Urinary bladder (tissue), 4 donors: ENCODE data around the gene IPCEF1. TPM values are rescaled to one million over a fixed set of nuclear protein-coding genes. Genes with fewer than 3 reads are reported as not detected.
A peak's percentile ranks its signal among the peaks of the same experiment; 100 is the strongest.
"Not testable (repeated sequence)": the region's sequence is repeated elsewhere in the genome, so short reads cannot be mapped to it uniquely, and the experiment has no call there.

Experiments
- DNase-seq: peaks from one replicate; pipeline ENCODE4 v3.0.0-alpha.2; 2015; ENCODE audit errors: extremely low spot score
- H3K27ac ChIP-seq: one replicate; pipeline ENCODE4 v1.5.1; 2013; ENCODE audit warnings: low read depth, mild to moderate bottlenecking, moderate library complexity
- H3K36me3 ChIP-seq: one replicate; pipeline ENCODE4 v1.6.1; 2013; ENCODE audit warnings: mild to moderate bottlenecking, moderate library complexity; ENCODE audit not compliant: insufficient read depth
- H3K4me1 ChIP-seq: one replicate; pipeline ENCODE4 v1.6.1; 2013; ENCODE audit warnings: mild to moderate bottlenecking, moderate library complexity; ENCODE audit not compliant: insufficient read depth
- H3K4me3 ChIP-seq: one replicate; pipeline ENCODE4 v1.5.1; 2013; ENCODE audit warnings: low read depth, low read length
- WGBS: extraction: QIAGEN DNeasy Blood & Tissue Kit; methylation state at CpG from one replicate; pipeline ENCODE4 v1.1.7; 2013; 5-methylcytosine and 5-hydroxymethylcytosine counted together
- polyA plus RNA-seq: library from polyadenylated mRNA; stranded (reverse); fragments of 200-250 nt; gene quantifications from one replicate; pipeline ENCODE4 v1.2.3, GENCODE V29; 2013
- total RNA-seq: library from RNA; depleted of rRNA; stranded (reverse); fragments of >200 nt; gene quantifications from one replicate; pipeline ENCODE4 v1.2.3, GENCODE V29; 2014
- donor health status: healthy with polysubstance abuse.
- donor health status: healthy.

IPCEF1 gene
- total and polyA plus RNA-seq, 2 donors = 1.1 to 3.0 TPM

DNA sequence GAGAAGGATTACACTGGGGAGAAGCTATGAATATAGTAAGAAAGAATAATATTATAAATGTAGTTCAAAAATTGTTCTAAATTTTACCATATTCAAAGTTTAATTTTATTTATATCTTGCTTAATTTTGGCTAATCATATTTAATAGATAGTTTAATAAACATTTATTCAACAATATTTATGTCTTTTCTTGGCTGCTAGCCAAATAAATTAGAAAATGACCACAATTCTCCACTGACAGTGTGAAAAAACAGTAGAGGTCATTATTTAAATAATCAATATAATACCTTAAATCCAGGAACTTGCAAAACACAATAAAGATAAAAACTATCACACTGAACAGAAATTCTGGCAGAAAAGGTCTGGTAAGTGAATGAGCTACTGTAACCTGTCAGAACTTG, 145.9 kb downstream of the IPCEF1 start:
- no peaks in the 10 kb centered on the region for H3K4me1 ChIP-seq
- H3K4me3 ChIP-seq = no peak overlapping the region
- DNase-seq = no peak
- H3K36me3 ChIP-seq = no peaks in the 10 kb centered on the region
- H3K27ac ChIP-seq = no peak overlapping the region

DNA sequence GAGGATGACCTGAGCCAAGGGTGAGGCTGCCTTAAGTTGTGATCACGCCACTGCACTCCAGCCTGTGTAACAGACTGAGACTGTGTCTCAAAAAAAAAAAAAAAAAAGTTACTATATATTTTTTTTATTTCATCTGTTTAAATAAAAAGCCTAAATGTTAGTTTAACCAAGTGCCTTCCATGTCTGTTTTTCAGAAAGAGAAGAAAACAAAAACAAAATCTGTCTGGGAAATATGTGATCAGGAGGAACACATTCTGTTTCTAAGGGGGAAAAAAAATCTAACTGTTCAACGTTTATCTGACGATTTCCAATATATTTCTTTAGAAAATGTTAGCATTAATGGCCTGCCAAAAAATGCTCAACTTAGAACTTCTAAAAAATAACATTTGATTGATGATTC, 147.0 kb downstream of the IPCEF1 start:
- 61% methylated on average over 3 of the region's 3 CpGs for WGBS
- no peaks in the 10 kb centered on the region for H3K36me3 ChIP-seq
- H3K27ac ChIP-seq = no peak overlapping the region
- no peaks in the 10 kb centered on the region for H3K4me1 ChIP-seq
- no peak for DNase-seq
- no peak overlapping the region for H3K4me3 ChIP-seq

DNA sequence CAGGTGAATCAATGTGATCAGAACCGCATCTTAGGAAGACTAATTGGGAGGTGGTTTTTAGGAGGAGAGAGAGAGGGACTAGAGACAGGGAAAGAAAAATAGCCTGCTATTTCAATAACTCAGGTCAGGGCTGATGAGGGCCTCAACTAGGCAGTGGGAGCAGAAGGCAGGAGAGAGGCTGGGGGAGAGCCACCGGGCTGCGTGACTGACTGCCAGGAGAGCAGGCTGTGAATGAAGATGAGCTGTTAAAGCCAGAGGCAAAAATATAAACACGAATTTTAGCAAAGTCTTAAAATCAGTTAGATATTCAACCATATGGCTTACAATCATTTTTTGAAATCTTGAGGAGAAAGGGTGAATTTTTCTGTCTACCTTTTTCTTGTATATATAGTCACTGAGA, 149.6 kb downstream of the IPCEF1 start:
- no peak overlapping the region for H3K4me3 ChIP-seq
- no peaks in the 10 kb centered on the region for H3K4me1 ChIP-seq
- no peaks in the 10 kb centered on the region for H3K36me3 ChIP-seq
- WGBS = 64% methylated on average over 4 of the region's 4 CpGs
- no peak for DNase-seq
- H3K27ac ChIP-seq = no peak overlapping the region

DNA sequence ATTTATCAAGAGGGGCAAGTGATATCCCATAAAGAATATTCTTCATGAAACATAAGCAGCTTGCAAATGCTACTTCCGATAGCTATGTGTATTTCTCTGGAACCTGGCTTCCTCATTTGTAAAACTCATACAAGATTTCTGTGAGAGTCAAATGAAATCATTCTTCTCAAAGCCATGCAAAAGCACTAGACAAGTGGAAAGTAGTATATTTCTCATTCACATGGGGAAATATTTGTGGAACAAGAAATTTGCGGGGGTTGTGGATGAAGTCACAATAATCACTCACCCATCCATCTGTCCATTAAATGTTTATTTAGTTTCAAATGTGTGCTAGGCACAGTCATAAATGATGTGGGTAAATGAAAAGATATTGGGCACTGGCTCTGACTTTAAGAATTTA, 150.5 kb downstream of the IPCEF1 start:
- Histone ChIP-seq H3K4me1 (no peaks in the 10 kb centered on the region), H3K4me3 (no peak overlapping the region), H3K36me3 (no peaks in the 10 kb centered on the region), H3K27ac (no peak overlapping the region)
- 92% methylated on average over 2 of the region's 2 CpGs for WGBS
- DNase-seq = no peak

DNA sequence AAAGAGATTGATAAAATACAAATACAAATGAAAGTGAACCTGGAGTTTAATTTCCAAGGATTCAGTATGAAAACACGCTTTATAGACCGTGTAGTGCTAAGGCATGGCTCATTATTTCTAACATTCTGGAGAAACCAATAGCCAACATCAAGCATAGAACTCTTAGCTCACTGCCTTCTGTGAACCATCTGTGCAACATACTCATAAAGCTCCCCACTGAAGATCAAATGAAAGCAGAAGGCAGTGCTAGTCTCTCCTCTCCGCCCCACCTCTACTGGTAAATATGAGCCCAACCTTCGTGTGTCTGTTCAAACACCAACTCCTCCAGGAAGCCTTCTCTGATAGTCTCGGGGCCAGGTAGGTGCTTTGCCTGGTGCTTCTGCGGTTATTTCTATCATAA, 153.6 kb downstream of the IPCEF1 start:
- Histone ChIP-seq H3K36me3 (no peaks in the 10 kb centered on the region), H3K4me3 (no peak overlapping the region), H3K27ac (no peak overlapping the region), H3K4me1 (no peaks in the 10 kb centered on the region)
- DNase-seq = no peak
- WGBS = 93% methylated on average over 6 of the region's 6 CpGs

DNA sequence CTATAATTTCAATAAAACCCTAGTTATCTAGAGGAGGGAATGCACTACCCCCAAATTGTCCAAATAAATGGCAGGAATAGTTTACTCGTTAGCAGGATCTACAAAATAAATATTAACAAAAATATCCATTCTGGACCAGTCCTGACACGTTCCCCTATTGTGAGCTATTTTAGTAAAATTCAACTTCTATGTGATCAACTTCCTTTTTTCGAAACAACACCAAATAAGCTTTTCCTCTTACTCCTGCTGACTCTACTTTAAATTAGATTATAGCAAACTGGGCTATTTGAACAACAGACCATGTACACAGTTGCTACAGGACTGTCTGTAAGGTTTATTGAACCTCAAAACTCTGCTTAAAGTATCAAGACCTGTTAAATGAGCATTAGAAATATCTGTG, 154.3 kb downstream of the IPCEF1 start:
- Histone ChIP-seq H3K27ac (no peak overlapping the region), H3K36me3 (no peaks in the 10 kb centered on the region), H3K4me1 (no peaks in the 10 kb centered on the region), H3K4me3 (no peak overlapping the region)
- WGBS = 81% methylated on average over 3 of the region's 3 CpGs
- no peak for DNase-seq

DNA sequence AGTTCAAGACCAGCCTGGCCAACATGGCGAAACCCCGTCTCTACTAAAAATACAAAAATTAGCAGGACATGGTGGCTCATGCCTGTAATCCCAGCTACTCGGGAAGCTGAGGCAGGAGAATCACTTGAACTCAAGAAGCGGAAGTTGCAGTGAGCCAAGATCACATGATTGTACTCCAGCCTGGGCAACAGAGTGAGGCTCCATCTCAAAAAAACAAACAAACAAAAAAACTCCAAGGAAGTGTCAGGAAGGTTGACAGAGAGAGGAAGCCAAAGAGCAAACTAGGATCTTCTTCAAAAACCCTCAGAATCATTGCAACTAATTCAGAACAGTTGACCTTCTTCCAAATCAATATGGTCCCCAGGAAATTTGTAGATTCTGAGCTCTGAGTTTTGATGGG, 154.9 kb downstream of the IPCEF1 start:
- not testable (repeated sequence) for DNase-seq, H3K4me1 ChIP-seq, H3K27ac ChIP-seq, H3K4me3 ChIP-seq, H3K36me3 ChIP-seq
- 93% methylated on average over 4 of the region's 4 CpGs for WGBS

DNA sequence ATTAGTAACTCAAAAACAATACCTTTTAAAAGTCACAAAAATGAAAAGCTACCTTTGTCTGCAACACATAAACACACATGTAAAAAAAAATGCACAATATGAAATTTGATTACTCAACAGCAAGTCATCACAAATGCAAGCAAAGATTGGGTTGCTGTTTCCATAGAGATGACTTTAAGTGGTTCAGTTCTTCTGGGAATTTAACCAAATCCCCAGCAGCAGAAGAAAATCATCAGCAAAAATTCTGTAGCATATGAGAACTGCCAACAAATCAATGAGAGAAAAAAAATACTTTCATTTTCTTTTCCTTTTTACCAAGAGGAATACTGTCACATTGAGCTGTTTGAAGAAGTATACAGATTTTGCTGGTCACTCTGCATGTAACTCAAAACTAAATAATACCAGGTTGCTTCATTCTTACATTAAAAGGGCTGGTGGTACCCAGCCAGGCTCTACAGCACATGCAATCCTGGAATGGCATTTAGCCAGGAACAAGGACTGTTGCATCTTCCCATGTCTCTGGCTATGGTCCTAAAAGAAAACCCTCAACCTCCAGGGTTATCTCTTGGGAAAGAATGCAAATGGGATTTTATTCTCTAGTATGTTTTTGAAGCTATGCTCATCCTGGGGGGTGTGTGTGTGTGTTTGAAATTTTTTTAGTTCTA, 159.3 kb downstream of the IPCEF1 start:
- Histone ChIP-seq H3K4me3 (no peak overlapping the region), H3K36me3 (no peaks in the 10 kb centered on the region), H3K4me1 (no peaks in the 10 kb centered on the region), H3K27ac (no peak overlapping the region)
- peak; percentile 28 for DNase-seq

DNA sequence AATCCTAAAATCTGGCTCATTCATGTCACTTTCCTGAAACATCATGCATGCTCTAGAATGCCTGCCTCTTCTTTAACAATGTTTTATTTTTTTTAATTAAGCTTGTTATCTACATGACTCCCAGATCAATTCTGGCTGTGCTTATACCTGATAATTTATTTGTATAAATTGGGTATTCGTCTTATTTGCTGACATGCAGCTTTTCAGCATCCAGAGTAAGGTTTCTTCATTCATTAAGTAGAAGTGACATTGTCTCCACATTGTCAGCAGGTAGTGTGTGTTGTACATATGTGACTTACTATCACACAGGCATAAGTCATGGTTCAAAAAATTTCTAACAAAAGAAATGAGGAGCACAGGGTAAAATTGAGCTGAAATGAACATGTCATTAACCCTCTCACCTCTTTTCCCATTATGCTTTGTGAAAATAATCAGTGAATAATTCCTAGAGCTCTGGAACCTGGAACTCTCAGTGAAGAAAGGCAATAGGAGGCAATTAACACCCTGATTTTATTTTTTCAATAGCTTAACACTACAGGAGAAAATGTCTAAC, 160.2 kb downstream of the IPCEF1 start:
- no peaks in the 10 kb centered on the region for H3K36me3 ChIP-seq

DNA sequence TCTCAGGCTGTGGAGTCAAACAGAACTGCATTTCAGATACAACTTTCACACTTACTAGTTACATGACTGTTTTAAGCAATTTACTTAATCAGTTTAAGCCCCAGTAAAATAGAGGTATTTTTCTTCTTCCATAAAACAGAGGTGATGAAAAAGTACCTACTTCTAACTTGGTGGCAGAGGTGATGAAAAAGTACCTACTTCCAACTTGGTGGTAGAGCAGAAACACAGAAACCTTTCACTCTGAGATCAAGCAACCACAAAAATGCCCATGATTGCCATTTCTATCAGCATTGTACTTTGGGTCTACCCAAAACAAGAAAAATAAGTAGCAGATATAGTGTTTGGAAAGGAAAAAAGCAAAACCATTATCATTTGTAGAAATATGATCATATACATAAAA, 168.9 kb downstream of the IPCEF1 start:
- no peak overlapping the region for H3K27ac ChIP-seq
- no peaks in the 10 kb centered on the region for H3K4me1 ChIP-seq
- no peak overlapping the region for H3K4me3 ChIP-seq
- no peaks in the 10 kb centered on the region for H3K36me3 ChIP-seq
- no peak for DNase-seq

More for the DNA sequence above, 160.2 kb downstream of the IPCEF1 start:
- DNase-seq = no peak
- 76% methylated on average over 1 of the region's 1 CpG for WGBS
- Histone ChIP-seq H3K27ac (no peak overlapping the region), H3K4me1 (no peaks in the 10 kb centered on the region), H3K4me3 (no peak overlapping the region)

DNA sequence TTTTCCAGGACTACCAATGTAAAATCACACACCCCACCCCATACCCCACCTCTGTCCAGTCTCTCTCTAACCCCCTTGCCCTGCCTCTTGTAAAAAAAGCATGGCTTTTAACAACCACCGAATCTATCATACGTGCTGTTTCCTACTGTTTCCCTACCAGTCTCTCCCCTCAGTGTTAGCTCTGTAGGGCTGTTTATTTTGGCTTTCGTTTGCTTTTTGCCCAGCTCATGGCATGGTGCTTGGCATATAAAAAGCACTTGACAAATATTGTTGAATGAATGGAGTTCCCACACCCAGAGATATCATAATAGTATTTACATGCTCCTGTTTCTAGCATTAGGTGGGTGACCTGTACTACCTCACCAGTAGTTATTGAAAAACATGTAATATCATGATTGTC, 169.4 kb downstream of the IPCEF1 start:
- no peak for DNase-seq
- no peaks in the 10 kb centered on the region for H3K36me3 ChIP-seq
- WGBS = 82% methylated on average over 3 of the region's 3 CpGs
- no peak overlapping the region for H3K27ac ChIP-seq
- no peaks in the 10 kb centered on the region for H3K4me1 ChIP-seq
- H3K4me3 ChIP-seq = no peak overlapping the region

DNA sequence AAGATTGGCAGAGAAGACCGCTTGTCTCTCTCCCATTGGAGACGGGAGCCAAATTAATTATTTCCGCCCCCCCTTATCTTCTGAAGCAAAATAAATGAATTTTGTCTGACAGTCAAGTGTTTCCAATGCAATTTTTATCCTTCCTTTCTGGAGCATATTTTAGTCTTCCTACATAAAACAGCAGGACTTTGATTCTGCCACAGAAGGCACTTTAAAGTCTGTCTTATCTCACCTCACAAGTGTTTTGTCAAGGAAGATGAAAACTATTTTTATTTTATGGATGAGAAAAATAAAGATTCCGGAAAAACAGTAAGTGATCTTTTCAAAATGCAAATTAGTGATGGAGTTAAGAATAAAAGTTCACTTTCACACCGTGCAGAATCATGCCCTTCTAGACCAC, 177.2 kb downstream of the IPCEF1 start:
- Histone ChIP-seq H3K4me3 (no peak overlapping the region), H3K36me3 (no peaks in the 10 kb centered on the region), H3K27ac (no peak overlapping the region), H3K4me1 (no peaks in the 10 kb centered on the region)
- no peak for DNase-seq
- WGBS = 63% methylated on average over 5 of the region's 5 CpGs

DNA sequence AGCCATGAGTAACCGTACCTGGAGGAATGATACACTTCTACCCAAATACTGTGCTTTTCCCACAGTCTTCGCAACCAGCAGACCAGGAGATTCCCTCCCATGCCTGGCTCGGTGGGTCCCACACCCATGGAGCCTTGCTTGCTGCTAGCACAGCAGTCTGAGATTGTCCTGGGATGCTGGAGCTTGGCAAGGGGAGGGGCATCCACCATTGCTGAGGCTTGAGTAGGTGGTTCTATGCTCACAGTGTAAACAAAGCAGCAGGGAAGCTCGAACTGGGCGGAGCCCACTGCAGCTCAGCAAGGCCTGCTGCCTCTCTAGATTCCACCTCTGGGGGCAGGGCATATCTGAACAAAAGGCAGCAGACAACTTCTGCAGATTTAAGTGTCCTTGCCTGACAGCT, 184.2 kb downstream of the IPCEF1 start:
- WGBS = 82% methylated on average over 5 of the region's 5 CpGs
- DNase-seq, H3K4me3 ChIP-seq, H3K36me3 ChIP-seq, H3K4me1 ChIP-seq, H3K27ac ChIP-seq: not testable (repeated sequence)

DNA sequence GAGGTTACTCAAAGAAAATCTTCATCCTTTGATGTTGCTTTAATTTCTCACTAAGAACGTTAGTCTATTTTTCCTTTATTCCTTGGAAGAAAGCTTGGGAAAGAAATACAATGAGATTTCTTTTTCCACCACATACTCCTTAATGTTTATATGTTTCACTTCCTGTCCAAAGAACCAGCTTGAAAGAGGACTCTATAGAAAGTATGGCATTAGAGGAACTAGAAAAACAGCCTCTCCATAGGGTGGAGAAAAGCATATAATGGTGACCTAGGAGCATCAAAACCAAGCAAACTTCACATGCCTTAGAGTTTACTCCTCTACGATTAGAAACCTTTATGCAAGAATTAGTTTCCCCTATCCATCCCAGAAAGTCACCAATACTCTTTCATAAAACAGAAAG, 186.5 kb downstream of the IPCEF1 start:
- no peak for DNase-seq
- no peaks in the 10 kb centered on the region for H3K4me1 ChIP-seq
- WGBS = 66% methylated on average over 2 of the region's 2 CpGs
- no peak overlapping the region for H3K27ac ChIP-seq
- no peak overlapping the region for H3K4me3 ChIP-seq
- H3K36me3 ChIP-seq = peaks cover 1% of the 10 kb centered on the region
